HepG2 (cell line): ENCODE data around the gene KANTR. TPM values are rescaled to one million over a fixed set of nuclear protein-coding genes. Genes with fewer than 3 reads are reported as not detected.

ENCODE experiments used
- ARID2 ChIP-seq: sonication (generic); formaldehyde crosslinking; IDR thresholded peaks from 2 replicates; pipeline ENCODE4 v1.8.1; 2022; ENCODE audit warnings: mild to moderate bottlenecking, missing genetic modification reagents, borderline replicate concordance
- CSRNP2 ChIP-seq: sonication (generic); formaldehyde crosslinking; conservative IDR thresholded peaks from 2 replicates; pipeline ENCODE4 v1.8.0; 2022; ENCODE audit warnings: low read depth, missing genetic modification reagents
- EZH2 ChIP-seq: conservative IDR thresholded peaks from 2 replicates; pipeline ENCODE4 v1.6.1; 2012; ENCODE audit warnings: mild to moderate bottlenecking, low read depth, low read length, moderate library complexity
- GTF3A ChIP-seq: sonication (generic); formaldehyde crosslinking; conservative IDR thresholded peaks from 2 replicates; pipeline ENCODE4 v1.4.0; 2020; ENCODE audit warnings: mild to moderate bottlenecking, missing genetic modification reagents
- HOMEZ ChIP-seq: IDR thresholded peaks from 2 replicates; pipeline ENCODE4 v1.6.1; 2016; ENCODE audit warnings: low read depth
- KAT2B ChIP-seq: fragments of 150-350 bp; IDR thresholded peaks from 2 replicates; pipeline ENCODE4 v1.6.1; 2014; ENCODE audit warnings: low read depth, low read length, borderline replicate concordance
- MIER3 ChIP-seq: IDR thresholded peaks from 2 replicates; pipeline ENCODE4 v1.6.1; 2016; ENCODE audit warnings: missing compliant biosample characterization, borderline replicate concordance
- MLLT10 ChIP-seq: sonication (generic); formaldehyde crosslinking; IDR thresholded peaks from 2 replicates; pipeline ENCODE4 v1.4.0; 2020; ENCODE audit warnings: missing genetic modification reagents
- MYNN ChIP-seq: sonication (generic); formaldehyde crosslinking; IDR thresholded peaks from 2 replicates; pipeline ENCODE4 v1.4.0; 2020; ENCODE audit warnings: mild to moderate bottlenecking, low read depth, missing genetic modification reagents
- NONO ChIP-seq, 2 experiments: fragments of 450-650 bp in 1 of 2; sonication (generic) in 1 of 2; formaldehyde crosslinking in 1 of 2; IDR thresholded peaks in 1 of 2; conservative IDR thresholded peaks in 1 of 2; 2 replicates each; pipeline versions ENCODE4 v1.6.1 to v1.8.0; 2017 to 2022; ENCODE audit warnings: mild to moderate bottlenecking in 1 of 2, missing genetic modification reagents in 1 of 2, moderate library complexity in 1 of 2
- PHF5A ChIP-seq: IDR thresholded peaks from one replicate; pipeline ENCODE4 v1.6.1; 2018; ENCODE audit warnings: low read depth, missing genetic modification reagents; ENCODE audit not compliant: unreplicated experiment
- PRDM4 ChIP-seq: sonication (generic); formaldehyde crosslinking; IDR thresholded peaks from 2 replicates; pipeline ENCODE4 v1.9.0; 2021; ENCODE audit warnings: missing genetic modification reagents, borderline replicate concordance
- REST ChIP-seq, 2 experiments: IDR thresholded peaks; 2 replicates each; pipeline ENCODE4 v1.6.1; 2011 to 2012; ENCODE audit warnings: low read length in 2 of 2, borderline replicate concordance in 1 of 2, low read depth in 1 of 2, mild to moderate bottlenecking in 1 of 2, moderate library complexity in 1 of 2
- ZMAT5 ChIP-seq: sonication (generic); formaldehyde crosslinking; IDR thresholded peaks from 2 replicates; pipeline ENCODE4 v1.5.0; 2020; ENCODE audit warnings: mild to moderate bottlenecking, low read depth, missing genetic modification reagents, borderline replicate concordance
- ZNF263 ChIP-seq: sonication (generic); formaldehyde crosslinking; IDR thresholded peaks from 2 replicates; pipeline ENCODE4 v1.4.0; 2020; ENCODE audit warnings: missing genetic modification reagents
- ZNF562 ChIP-seq: sonication (generic); formaldehyde crosslinking; IDR thresholded peaks from 2 replicates; pipeline ENCODE4 v1.8.0; 2022; ENCODE audit warnings: missing genetic modification reagents, borderline replicate concordance
- ZNF580 ChIP-seq: IDR thresholded peaks from 2 replicates; pipeline ENCODE4 v1.6.1; 2016; ENCODE audit warnings: low read depth, borderline replicate concordance
- ZNF644 ChIP-seq: IDR thresholded peaks from 2 replicates; pipeline ENCODE4 v1.6.1; 2016; ENCODE audit warnings: low read depth
- polyA plus RNA-seq, 8 experiments: library from polyadenylated mRNA; depleted of rRNA in 3 of 8; stranded (reverse) in 7 of 8; unstranded in 1 of 8; fragments of >200 nt; fragmentation: Illumina TruSeq in 4 of 8; extraction: Trizol in 4 of 8; gene quantifications; 2 replicates each; pipeline versions ENCODE4 v1.2.1 to v1.2.3, GENCODE V29; 2011 to 2016; ENCODE audit warnings: low read depth in 4 of 8, missing spikeins in 1 of 8, mixed read lengths in 1 of 8; ENCODE audit not compliant: insufficient read depth in 1 of 8
- total RNA-seq, 5 experiments: library from RNA; depleted of rRNA; stranded (reverse); fragments of >200 nt; fragmentation: Illumina TruSeq; extraction: Trizol; gene quantifications; 2 replicates each; pipeline ENCODE4 v1.2.3, GENCODE V29; 2016; ENCODE audit warnings: low read depth in 1 of 5

KANTR gene
- total and polyA plus RNA-seq, 2 of the 13 experiments (the other 11 are each of a cell fraction or from before 2014, with no cell fraction given), result 4.4 to 9.0 TPM

- TF ChIP-seq PRDM4 (CRISPR knock-in tag), result no peak
- TF ChIP-seq ZNF263 (CRISPR knock-in tag), result no peak
- no peak for TF ChIP-seq ZNF562 (CRISPR knock-in tag)
- TF ChIP-seq MLLT10 (CRISPR knock-in tag), result no peak
- no peak for TF ChIP-seq MIER3 (CRISPR knock-in tag)
- no peak for TF ChIP-seq GTF3A (CRISPR knock-in tag)
- TF ChIP-seq ARID2, result no peak
- TF ChIP-seq HOMEZ (CRISPR knock-in tag), result no peak
- TF ChIP-seq NONO (IDR thresholded peaks at IDR 0.05), result no peak
- no peak for TF ChIP-seq NONO (CRISPR knock-in tag; conservative IDR thresholded peaks at IDR 0.05)
- TF ChIP-seq CSRNP2 (CRISPR knock-in tag), result no peak
- no peak for TF ChIP-seq KAT2B
- no peak for TF ChIP-seq ZMAT5 (CRISPR knock-in tag)
- no peak for TF ChIP-seq ZNF580
- no peak for TF ChIP-seq REST (IDR thresholded peaks at IDR 0.05; ENCODE audit: borderline replicate concordance in 1 of 2, low read depth in 1 of 2, low read length in 2 of 2)
- TF ChIP-seq ZNF644 (CRISPR knock-in tag), result no peak
- TF ChIP-seq PHF5A (CRISPR knock-in tag), result no peak
- TF ChIP-seq MYNN (CRISPR knock-in tag), result no peak
- TF ChIP-seq EZH2, result no peak
Observed at GRCh38 chrX:53081925-53082772, 11.8 kb upstream of the KANTR start, which contains the start of gene TSPYL2 (continued).
